ENCODE data around the gene BABAM1.

Gene BABAM1

GRCh38 chr19:17243211-17243829 lies 23.9 kb upstream of the BABAM1 start:
- no peak for TF ChIP-seq CTCF (IDR thresholded peaks at IDR 0.05; ENCODE audit: control extremely low read depth, extremely low read depth, low read depth, missing control alignments)
- CTCF ChIA-PET, result interaction anchor here (1.2 to 3.3 kb wide), 3 partner anchors 16 to 19 kb away, joined by 3 to 23 read pairs (median 4); partner anchors contain the start of gene OCEL1
- no peak for DNase-seq (ENCODE audit: extremely low spot score)
- POLR2A ChIA-PET, result interaction anchor here (1.6 kb wide), 1 partner anchor 24 kb away, joined by 3 read pairs; the partner anchor contains the start of gene BABAM1

- CTCF ChIA-PET, result interaction anchor here (1.0 to 3.3 kb wide), 4 partner anchors 9 to 23 kb away, joined by 4 to 23 read pairs (median 4); partner anchors contain the start of genes BABAM1 and OCEL1
- DNase-seq (ENCODE audit: extremely low spot score), result no peak
- POLR2A ChIA-PET, result interaction anchor here (1.6 kb wide), 1 partner anchor 23 kb away, joined by 3 read pairs; the partner anchor contains the start of gene BABAM1
- no peak for TF ChIP-seq CTCF (IDR thresholded peaks at IDR 0.05; ENCODE audit: control extremely low read depth, extremely low read depth, low read depth, missing control alignments)
Measured at GRCh38 chr19:17243830-17244617, 23.2 kb upstream of the BABAM1 start.

GRCh38 chr19:17244618-17245534 lies 22.4 kb upstream of the BABAM1 start:
- DNase-seq (ENCODE audit: extremely low spot score), result no peak
- TF ChIP-seq CTCF (IDR thresholded peaks at IDR 0.05; ENCODE audit: control extremely low read depth, extremely low read depth, low read depth, missing control alignments), result no peak
- ChIA-PET CTCF (interaction anchor here (1.0 to 3.3 kb wide), 3 partner anchors 10 to 22 kb away, joined by 4 to 23 read pairs (median 4); partner anchors contain the start of gene BABAM1), POLR2A (no interaction called here)

- ChIA-PET POLR2A (no interaction called here), CTCF (no interaction called here)
- no peak for DNase-seq (ENCODE audit: extremely low spot score)
- no peak for TF ChIP-seq CTCF (IDR thresholded peaks at IDR 0.05; ENCODE audit: control extremely low read depth, extremely low read depth, low read depth, missing control alignments)
Measured at GRCh38 chr19:17245535-17245984, 21.7 kb upstream of the BABAM1 start, which contains the start of gene NR2F6. Gene NR2F6 (minus strand): TSS chr19:17245919. CDS start chr19:17245220, 699 bp downstream.

GRCh38 chr19:17246681-17247425 lies 20.4 kb upstream of the BABAM1 start:
- TF ChIP-seq CTCF (IDR thresholded peaks at IDR 0.05; ENCODE audit: control extremely low read depth, extremely low read depth, low read depth, missing control alignments), result no peak
- DNase-seq (ENCODE audit: extremely low spot score), result no peak
- CTCF ChIA-PET, result interaction anchor here (1.0 to 1.9 kb wide), 2 partner anchors 11 to 14 kb away, joined by 4 to 7 read pairs; no protein-coding TSS in a partner anchor
- POLR2A ChIA-PET, result no interaction called here

All from GM10248 (cell line).